ENCODE measurements around the gene DNER.

DNER gene

DNA sequence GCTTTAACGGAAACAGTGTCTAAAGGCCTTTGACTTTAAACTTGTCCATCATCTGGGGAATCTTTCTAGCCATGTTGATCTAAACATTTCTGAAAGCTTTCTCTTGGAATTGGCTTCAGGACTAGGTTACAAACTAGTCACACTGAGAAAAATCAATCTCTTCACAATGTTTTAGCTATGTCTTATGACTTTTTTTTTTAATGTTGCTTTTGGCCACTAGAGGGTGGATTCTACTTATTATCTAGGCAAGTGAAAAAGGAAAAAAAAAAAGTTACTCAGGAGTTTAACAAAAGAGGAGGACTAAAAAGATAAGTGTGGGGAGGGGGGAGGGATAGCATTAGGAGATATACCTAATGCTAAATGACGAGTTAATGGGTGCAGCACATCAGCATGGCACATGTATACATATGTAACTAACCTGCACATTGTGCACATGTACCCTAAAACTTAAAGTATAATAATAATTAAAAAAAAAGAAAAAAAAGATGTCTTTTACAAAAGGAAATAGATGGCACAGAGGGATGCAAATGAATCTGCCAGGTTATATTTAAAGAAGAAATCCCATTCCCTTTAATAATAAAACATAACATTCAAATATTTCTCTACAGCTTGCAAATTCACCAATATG, 282.9 kb downstream of the DNER start:
- DNase-seq = no peak

DNA sequence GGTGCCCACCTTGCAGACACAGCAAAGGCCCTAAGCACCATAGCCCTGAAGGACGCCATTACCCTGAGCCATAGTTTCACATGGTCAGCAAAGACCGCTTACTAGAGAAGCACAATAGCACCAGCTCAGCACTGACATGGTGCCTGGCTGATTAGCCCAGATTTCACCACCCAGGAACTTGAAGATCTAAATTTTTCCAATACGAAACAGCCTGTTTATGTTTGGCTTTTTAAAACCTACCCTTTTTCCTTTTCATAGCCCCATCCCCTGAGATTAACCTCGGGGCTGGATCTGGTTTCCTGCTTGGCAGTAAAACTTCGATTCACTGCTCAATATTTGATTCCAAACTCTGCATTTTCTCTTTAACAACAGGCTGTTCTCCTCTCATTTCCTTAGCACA, 284.8 kb downstream of the DNER start:
- DNase-seq = no peak

DNA sequence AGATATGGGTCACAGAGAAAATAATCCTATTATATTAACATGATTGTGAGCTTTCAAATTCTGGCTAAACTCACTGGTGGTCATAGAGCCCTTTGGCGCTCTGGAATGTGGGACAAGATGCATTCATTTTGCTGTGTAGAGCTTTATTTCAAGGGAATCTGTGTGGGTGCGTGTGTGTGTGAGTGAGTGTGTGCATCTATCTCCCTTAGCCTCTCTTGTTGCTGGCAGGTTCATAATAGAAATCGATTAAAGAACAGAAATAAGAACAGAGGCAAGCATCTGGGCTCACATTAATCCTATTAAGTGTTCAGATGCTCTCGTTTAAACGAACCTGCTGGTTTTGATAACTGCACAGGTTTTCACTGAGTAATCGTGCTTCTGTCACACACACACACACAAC, 287.9 kb downstream of the DNER start:
- DNase-seq = no peak

DNA sequence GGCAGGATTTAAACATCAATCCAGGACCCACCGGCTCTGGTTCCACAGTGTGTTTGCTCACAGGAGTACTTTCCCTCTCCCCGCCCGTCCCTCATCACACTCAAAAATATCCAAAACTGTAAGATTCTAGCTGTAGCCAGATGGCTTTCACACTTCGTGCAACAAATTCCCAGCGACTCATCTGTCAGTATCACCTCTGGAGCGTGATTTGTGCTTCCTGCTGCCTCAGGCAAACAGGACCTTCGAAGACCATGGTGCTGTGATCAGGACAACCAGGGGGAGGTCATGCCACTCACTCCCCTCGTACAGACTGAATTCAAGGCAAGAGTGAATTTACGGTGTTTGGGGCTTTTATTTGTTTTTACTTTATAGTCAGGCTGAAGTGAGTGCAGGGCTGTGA, 288.8 kb downstream of the DNER start:
- DNase-seq = no peak

DNA sequence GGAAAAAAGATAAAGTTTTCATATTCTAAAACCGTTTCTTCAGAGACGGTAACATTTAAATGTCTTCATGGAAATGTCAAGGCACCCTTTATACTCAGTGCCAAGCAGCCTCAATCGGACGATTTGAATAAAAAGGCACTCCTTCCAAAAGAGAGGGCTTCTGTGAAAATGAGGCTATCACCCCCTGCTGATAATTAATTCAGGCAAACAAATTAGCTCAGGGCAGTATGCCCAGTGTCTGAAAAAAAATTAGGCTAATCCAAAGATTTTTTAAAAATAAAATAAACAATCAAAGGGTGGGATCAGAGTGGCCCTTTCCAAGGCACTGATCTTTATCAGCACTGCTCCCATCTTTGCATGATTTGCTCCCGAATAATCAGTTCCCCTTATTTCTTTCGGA, 292.3 kb downstream of the DNER start:
- DNase-seq = no peak

DNA sequence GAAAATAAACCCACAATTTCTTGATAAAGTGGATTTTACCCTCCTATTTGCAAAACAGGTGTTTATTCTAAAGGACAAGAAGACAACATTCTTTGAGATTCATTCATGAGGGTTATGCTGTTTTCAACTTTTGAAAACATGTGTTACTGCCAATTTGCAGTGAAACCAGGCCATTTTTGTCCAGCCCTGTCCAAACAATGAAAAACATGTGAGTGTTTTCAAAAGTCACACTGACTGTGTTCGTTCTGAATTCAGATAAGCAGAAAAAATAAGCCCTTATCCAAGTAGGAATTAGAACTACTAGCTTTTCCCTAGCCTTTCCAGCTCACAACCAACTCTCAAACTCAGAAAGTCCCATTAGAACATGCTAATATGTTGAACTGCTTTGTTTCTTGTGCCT, 295.2 kb downstream of the DNER start:
- DNase-seq = no peak

DNA sequence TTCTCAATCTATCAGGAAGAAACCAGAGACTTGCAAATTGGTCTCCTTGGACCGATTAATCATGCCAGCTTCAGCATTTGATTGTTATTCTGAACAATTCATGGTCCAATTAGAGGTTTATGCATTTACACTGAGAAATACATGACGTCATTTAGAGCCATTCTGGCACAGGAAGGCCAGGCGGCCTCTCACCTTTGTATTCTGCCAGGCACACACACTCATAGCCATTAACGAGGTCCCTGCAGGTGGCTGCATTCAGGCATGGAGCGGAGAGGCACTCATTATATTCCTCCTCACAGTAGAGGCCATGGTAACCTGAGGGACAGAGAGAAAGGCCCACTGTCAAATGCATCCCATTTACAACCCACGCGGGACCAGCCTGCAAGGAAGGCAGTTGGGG, 296.4 kb downstream of the DNER start:
- DNase-seq = no peak

DNA sequence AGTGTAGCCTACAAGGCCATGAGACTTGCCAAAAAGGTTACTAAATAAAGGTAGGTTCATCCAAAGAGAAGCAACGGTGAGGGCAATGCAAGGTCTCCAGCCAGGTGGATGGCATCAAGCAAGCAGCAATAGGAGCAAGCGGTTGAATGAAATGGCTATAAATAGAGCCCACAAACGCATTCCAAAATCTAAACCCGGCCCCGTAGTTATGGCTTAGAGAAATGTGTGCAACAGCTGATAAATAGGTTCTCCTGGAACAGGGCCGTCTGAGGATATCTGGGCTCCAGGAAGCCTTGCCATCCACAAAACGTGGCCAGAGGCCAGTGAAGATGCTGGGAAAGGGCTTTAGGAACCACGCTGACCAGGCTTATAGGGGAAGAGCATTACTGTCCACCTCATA, 297.2 kb downstream of the DNER start:
- DNase-seq = no peak

DNA sequence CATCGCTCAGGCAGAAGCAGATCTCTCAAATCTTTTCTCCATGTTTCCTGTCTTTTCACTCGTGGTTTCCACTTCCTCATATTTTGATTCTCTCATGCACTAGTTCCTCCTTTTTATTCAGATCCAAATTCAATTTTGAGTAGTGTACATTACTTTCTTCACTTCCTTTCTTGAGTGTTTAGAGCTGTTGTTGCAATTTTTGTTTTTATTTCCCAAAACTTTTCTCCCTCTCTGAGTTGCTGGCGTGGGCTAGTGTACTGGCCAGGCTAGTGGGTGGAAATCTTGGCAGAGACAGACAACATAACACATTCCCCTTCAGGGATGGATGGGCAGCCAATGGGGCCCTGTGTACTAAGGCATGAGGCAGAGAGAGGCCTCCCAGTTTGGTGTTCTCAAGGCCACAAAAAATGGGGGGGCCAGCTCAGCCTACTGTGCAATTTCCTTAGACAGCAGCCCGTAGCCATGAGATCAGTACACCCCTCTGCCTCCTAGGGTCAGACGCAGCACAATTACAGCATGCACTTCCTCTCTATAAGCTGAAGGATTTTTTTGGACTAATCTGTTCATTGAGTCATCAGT, 298.1 kb downstream of the DNER start:
- no peak for DNase-seq

DNA sequence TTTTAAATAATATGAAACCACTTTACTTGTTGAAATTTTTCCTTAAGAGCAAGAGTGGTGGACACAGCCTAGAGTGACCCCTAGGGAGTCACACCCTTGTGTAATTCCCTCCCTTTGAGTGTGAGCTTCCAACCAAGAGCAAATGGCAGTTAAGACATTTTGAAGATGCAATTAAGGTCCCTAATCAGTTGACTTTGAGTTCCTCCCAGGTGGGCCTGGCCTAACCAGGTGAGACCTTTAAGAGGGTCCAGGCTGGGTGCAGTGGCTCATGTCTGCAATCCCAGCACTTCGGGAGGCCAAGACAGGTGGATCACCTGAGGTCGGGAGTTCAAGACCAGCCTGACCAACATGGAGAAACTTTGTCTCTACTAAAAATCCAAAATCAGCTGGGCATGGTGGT, 299.7 kb downstream of the DNER start:
- DNase-seq = no peak

DNA sequence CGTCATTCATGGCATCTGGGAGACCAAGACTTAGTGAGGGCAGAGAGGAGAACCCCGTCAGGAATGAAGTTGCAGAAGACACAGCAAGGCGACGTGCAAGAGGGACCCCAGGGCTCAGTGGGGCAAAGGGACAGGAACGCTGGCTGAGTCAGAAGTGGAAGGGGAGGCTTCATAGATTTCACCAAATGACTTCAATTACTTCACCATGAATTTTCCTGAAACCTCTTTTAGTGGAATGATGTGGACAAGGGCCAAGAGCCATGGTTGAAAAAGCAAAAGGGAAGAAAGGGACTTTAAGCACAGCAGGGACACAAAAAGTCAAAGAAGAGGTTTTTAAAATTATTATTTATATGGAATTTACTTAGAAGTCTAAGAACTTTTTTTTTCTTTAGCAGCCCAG, 301.7 kb downstream of the DNER start:
- DNase-seq = no peak

DNA sequence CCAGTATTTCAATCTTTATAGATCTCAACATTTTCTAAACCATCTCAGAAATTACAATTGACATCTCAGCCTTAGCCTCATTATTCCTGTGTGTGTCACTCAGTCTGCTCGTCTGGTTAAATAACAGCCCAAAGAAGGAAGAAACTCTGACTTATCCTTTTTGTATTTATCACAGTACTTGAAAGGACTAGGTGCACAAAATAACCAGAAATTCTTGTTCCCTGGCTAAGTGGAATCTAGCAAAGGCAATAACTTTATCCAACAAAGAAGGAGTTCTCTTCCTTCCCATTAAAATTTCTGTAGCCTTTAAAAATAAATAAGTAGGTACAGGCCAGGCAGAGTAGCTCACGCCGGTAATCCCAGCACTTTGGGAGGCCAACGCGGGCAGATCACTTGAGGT, 303.4 kb downstream of the DNER start:
- no peak for DNase-seq

DNA sequence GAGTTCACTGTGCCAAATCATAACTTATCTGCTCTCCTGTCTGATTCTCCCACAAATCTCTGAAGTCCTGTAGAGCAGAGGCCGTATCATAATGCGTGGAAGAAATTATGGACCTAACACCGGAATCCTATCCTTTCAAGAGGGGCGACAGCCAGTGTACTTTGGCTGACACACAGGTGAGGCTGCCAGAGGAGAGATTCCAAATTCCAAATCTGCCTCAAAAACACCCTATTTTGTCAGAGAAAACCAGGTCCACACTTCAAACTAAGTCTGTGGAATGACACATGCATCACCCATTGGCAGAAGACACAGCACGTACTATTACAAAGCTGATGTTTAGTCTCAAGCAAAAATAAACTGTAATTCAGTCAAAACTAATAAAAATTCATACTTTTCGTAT, 304.1 kb downstream of the DNER start:
- no peak for DNase-seq

DNA sequence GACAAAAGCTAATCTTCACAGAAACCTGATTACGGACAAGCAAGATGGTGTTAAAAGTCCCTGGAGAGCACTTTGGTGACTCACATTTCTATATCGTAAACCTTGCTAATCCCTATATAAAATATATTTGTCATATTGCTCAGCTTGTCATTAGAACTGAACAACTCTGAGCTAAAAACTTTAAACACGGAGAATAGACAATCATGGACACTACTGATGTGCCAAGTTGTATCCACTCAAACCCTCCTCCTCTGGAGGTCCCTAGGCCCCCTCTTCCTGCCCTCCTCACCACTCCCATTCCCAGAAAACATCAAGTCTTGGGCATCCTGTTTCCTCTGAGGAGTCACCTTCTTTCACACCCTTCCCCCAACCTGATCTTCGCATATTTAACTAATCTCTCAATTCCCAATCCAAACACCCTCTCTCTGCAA, 304.6 kb downstream of the DNER start:
- no peak for DNase-seq

DNA sequence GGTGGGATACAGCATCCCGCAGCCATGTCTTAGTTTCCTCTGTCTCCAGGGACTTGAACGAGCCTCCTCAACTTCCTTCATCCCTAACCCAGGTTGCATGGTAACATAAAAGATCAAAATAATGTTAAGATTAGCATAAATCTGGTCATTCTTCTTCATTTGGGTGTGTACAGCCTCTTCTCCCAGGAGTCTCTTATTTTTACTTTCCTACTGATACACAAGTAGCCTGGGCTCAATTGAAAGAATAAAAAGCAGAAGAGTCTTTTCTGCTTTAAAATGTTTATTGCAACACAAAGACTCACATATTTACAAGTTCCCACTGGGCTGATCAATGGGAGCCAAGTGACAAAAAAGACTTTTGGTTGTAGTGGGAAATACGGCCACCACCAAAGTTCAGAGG, 305.4 kb downstream of the DNER start:
- DNase-seq = no peak

DNA sequence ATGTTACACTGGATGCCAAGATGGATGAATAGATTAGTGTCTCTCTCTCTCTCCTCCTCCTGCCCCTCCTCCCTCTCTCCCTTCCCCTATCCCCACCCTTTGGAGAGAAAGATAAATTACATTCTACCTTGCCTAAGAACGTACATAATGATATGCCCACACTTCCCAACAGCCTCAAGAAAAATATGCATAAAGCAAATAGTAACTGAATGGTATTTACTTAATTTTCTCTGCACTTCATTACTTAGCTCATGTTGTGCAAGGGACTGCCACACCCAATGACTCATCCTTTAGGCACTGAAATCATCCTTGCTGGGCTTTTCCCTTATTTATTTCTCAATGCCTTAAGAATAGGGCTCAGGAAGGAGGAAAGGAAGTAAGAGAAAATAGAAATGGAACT, 306.0 kb downstream of the DNER start:
- DNase-seq = no peak

DNA sequence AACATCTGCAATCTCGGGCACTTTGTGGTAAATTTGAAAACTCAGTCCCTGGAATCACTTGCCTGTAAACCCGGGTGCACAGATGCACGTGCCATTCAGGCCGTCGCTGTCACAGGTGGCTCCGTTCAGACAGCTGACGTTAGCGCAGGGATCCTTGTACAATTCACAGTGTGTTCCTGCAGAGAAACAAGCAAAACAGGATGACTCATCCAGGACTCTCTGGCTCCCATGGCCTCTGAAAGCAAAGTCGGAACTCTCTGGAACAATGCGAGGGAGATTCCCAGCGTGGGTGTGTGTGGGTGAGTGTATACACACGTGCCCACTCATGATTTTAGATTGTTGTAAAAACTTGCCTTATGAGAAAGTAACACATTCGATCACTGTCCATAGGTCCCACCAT, 307.2 kb downstream of the DNER start:
- DNase-seq = no peak

DNA sequence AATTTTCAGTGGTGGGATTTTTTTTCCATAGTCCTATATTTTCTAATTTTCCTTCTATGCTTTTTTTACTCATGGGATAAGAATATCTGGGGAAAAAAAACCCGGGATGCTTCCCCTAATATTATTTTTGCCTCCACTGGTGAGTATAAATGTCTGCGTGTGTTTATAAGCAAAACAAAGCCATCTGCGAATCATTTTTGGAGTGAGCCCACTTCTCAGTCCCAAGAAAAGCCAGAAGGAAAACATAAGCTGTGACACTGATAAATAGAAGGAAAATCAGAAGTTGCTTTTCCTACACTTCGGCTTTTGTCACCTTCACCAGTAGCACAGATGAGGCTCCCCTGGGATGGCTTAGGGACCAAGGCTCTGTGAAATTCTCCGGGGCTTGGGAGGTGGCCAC, 308.6 kb downstream of the DNER start:
- DNase-seq = no peak

DNA sequence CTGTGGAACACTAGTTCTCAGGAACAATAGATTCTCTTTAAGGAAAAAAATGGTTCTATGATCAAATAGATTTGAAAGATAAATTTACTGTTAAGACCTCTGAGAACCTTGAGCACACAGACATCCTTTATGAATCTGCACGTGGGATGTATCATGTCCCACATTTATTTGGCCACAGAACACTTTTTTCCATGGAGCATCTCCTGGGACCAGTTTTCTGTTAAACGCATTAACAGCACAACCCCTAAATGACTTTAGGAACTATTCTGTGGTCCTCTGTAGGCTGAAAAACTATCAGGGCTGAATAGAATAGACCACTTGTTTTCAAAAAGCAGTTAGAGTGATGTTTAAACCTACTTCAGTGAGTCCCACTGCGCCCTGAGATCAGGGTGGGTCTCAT, 311.1 kb downstream of the DNER start:
- no peak for DNase-seq

DNA sequence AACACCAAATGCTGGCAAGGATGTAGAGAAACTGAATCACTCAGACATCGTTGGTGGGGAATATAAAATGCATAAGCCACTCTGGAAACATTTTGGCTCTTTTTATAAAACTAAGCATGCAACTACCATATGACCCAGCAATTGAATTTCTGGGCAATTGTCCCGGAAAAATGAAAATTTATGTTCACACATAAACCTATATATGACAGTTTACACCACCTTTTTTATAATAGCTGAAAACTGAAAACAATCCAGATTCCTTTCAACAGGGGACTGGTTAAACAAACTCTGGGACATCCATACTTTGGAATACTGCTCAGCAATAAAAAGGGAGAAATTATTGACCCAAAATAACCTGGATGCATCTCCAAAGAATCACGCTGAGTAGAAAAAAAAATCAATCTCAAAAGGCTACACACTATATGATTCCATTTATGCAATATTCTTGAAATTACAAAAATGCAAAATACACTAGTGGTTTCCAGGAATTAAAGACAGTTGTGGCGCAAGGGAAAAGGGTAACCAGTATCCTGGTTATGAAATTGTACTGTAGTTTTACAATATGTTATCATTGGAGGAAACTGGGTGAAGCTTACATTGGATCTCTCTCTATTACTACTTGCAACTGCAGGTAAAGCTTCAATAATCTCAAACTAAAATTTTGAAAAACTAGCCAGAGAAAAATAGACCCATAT, 313.0 kb downstream of the DNER start:
- no peak for DNase-seq

DNA sequence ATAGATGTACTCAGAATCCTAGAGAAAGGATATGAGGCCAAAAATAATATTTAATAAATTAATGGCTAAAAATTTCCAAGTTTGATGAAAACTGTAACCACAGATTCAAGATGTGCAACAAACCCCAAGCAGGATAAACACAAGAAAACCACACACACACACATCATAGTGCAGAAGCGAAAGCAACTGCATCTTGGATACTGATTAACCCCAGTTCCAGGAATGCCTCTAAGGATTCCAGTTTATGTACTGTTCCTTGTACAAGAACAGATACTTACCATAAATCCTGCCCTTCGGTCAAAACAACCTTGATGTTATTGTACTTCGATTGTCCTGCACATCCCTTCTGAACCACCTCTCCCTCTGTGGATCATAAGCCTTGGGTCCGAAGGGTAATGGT, 320.4 kb downstream of the DNER start:
- no peak for DNase-seq

DNA sequence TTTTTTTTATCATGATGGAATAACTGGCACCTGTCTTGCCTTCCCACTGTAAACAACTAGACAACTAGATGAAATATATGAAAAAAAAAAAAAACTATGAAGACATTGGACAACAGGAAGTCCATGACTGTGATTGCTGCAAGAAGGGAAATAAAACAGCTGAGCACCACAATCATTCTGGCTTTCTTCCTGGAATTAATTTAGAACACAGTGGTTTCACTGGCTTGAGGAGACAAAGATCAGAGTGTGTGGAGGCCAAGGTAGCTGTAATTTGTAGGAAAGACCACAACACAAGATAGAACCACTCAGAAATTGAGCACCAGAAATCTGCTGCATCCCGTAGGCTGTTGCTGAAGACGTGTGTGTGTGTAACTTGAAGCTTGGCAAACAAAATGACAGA, 322.2 kb downstream of the DNER start:
- no peak for DNase-seq

DNA sequence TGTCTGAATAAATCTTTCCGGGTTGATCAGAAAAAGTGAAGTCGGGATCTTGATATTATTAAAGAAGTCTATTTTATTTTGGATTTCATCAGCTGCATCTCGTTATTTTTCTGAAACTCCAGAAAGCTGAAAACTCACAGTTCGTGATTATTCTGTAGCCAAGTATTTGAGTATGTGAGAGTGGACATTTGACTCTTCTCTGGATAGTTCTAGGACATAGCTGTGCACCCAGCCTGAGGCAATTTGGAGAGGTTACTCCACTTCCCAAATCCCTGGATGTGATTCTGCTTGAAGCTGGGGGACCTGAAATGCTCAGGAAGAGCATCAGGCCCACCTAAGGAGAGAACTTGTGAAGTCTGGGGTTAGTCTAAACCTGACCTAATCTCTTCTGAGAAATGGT, 325.6 kb downstream of the DNER start:
- no peak for DNase-seq

DNA sequence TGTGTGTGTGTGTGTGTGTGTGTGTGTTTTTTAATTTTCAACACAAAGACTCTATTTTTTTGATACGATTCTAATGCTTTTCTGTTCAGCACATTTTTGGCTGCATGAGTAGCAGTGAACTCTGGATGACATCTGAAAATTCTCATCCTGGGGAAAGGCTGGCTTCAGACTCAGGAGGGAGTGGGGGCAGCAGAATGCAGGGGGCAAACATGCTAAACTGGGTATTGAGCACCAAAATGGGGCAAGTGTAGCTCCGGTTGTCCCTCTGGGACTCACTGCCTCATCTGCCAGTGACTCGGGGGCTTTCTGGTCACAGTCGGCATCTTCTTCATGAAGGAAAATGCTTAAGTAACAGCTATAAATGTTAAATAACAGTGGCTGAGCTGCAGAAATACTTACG, 326.5 kb downstream of the DNER start:
- DNase-seq = no peak

DNA sequence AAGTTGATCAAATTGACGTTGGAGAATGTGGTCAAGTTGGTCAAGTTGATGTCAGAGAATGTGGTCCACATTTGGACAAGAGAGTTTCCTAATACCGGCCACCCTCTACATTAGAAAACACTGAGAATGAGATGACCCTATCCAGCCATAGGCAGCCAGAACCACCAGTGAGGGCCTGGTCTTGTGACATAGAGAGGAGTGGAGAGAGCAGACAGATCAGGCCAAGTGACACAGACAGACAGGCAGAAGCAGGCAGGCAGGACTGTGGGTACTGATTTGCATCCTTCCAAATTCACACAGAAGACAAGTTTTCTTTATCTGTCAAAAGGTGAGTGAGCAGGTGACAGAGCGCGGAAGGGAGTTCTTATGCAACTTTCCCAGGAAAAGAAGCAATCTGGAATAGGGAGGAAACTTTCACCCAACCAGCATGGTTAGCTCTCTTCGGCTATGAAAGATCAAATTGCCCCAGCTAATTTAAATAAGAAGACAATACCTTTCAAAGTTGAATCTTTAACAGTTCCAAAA, 334.2 kb downstream of the DNER start:
- DNase-seq = no peak
